MM.1S (cell line): ENCODE measurements around the gene B4GALT3.

ENCODE experiments used
- DNase-seq: peaks from one replicate; pipeline ENCODE4 v3.0.0-alpha.2; 2015
- H2AFZ ChIP-seq: fragments of 300-600 bp; sonication (generic); 2 replicates; pipeline ENCODE4 v1.6.0; 2016; ENCODE audit warnings: antibody characterized with exemption, low read length
- H3F3A ChIP-seq: fragments of 300-600 bp; sonication (generic); 2 replicates; pipeline ENCODE4 v1.6.1; 2016; ENCODE audit warnings: mild to moderate bottlenecking, antibody characterized with exemption, low read length, moderate library complexity, mixed read lengths; ENCODE audit not compliant: insufficient read depth
- H3K27ac ChIP-seq: fragments of 300-600 bp; sonication (generic); 2 replicates; pipeline ENCODE4 v1.5.1; 2016; ENCODE audit warnings: mild to moderate bottlenecking, low read length
- H3K27me3 ChIP-seq: fragments of 300-600 bp; sonication (generic); replicated peaks from 2 replicates; pipeline ENCODE4 v1.6.0; 2016; ENCODE audit warnings: low read length; ENCODE audit not compliant: insufficient read depth
- H3K36me3 ChIP-seq: fragments of 300-600 bp; sonication (generic); replicated peaks from 2 replicates; pipeline ENCODE4 v1.6.1; 2016; ENCODE audit warnings: mild to moderate bottlenecking, low read length, mixed read lengths; ENCODE audit not compliant: insufficient read depth
- H3K4me1 ChIP-seq: fragments of 300-600 bp; sonication (generic); 2 replicates; pipeline ENCODE4 v1.6.1; 2016; ENCODE audit warnings: low read length, mixed read lengths
- H3K4me2 ChIP-seq: fragments of 300-600 bp; sonication (generic); 2 replicates; pipeline ENCODE4 v1.6.0; 2016; ENCODE audit warnings: low read depth, low read length
- H3K4me3 ChIP-seq: fragments of 300-600 bp; sonication (generic); 2 replicates; pipeline ENCODE4 v1.5.1; 2016; ENCODE audit warnings: low read length, mixed read lengths
- H3K79me2 ChIP-seq: fragments of 300-600 bp; sonication (generic); 2 replicates; pipeline ENCODE4 v1.6.1; 2016; ENCODE audit warnings: mixed run types, low read length, mixed read lengths
- H3K9ac ChIP-seq: fragments of 300-600 bp; sonication (generic); 2 replicates; pipeline ENCODE4 v1.6.1; 2016; ENCODE audit warnings: low read length, mixed read lengths
- H3K9me2 ChIP-seq: fragments of 300-600 bp; sonication (generic); replicated peaks from 2 replicates; pipeline ENCODE4 v1.6.1; 2016; ENCODE audit warnings: mild to moderate bottlenecking, low read length, mixed read lengths; ENCODE audit not compliant: insufficient read depth
- H3K9me3 ChIP-seq: fragments of 300-600 bp; sonication (generic); replicated peaks from 2 replicates; pipeline ENCODE4 v1.6.1; 2016; ENCODE audit warnings: mild to moderate bottlenecking, low read length, mixed read lengths; ENCODE audit not compliant: insufficient read depth
- H4K20me1 ChIP-seq: fragments of 300-600 bp; sonication (generic); 2 replicates; pipeline ENCODE4 v1.6.1; 2016; ENCODE audit warnings: mild to moderate bottlenecking, low read length, moderate library complexity, mixed read lengths; ENCODE audit not compliant: insufficient read depth
- EZH2 ChIP-seq: fragments of 300-600 bp; sonication (generic); optimal IDR thresholded peaks from 2 replicates; pipeline ENCODE3; 2017; ENCODE audit warnings: low read depth, mild to moderate bottlenecking, antibody characterized with exemption, low read length, mixed read lengths
- EZH2phosphoT487 ChIP-seq: fragments of 300-600 bp; sonication (generic); IDR thresholded peaks from 2 replicates; pipeline ENCODE4 v1.6.1; 2018; ENCODE audit warnings: antibody characterized with exemption, low read length
- TF ChIP-seq, protein P1 (sequence below): fragments of 300-600 bp; sonication (generic); IDR thresholded peaks from 2 replicates; pipeline ENCODE4 v1.5.1; 2016; ENCODE audit warnings: antibody characterized with exemption, low read length, mixed read lengths

Gene B4GALT3

DNA sequence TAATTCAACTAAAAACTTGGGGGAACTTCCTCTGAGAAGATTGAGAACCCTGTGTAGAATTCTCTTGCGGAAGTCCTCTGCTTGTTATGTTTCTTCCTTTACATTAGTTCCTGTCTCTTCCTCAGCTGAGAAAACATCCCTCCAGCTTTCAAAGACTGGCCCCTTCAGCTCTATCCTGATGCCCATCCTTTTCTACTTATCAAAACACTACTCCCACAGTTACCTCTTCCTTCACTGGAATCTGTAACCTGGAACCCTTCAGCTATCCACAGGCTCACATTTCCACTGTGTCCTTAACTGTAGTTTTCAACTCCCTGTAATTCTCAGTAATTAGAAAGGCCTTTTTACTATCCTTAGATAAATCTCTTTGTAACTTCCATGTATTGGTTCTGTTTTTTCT lies 38.9 kb downstream of the B4GALT3 start:
- Histone ChIP-seq H4K20me1 (no peaks in the 10 kb centered on the region), H3K9me3 (no peaks in the 10 kb centered on the region), H3K4me1 (no peaks in the 10 kb centered on the region), H3K36me3 (no peaks in the 10 kb centered on the region), H3K79me2 (peaks cover 29% of the 10 kb centered on the region), H2AFZ (no peak overlapping the region), H3F3A (peaks cover 13% of the 10 kb centered on the region; the same call in 1 of the 2 replicates), H3K4me2 (no peak overlapping the region), H3K27me3 (no peaks in the 10 kb centered on the region), H3K27ac (no peak overlapping the region), H3K9ac (no peak overlapping the region), H3K9me2 (no peaks in the 10 kb centered on the region), H3K4me3 (no peak overlapping the region)
- DNase-seq = no peak
- TF ChIP-seq EZH2phosphoT487 = no peak

DNA sequence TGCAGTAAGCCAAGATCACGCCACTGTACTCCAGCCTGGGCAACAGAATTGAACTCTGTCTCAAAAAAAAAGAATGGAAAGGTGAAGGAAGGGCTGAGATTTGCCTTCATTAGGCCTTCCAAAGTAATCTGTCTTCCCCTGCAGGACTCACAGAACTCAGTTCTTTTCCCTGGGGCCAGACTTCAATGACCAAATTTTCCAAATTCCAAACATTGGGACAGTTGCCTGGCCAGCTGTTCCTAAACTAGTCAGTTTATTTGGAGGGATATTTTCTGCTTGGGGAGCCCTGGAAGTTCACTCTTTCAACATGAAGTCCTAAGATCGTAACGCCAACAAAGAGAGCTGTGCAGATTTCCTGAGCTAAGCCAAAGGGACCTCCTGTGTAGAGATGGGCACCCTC lies 39.4 kb downstream of the B4GALT3 start:
- Histone ChIP-seq H3F3A (peaks cover 15% of the 10 kb centered on the region; the same call in 1 of the 2 replicates), H3K79me2 (peaks cover 34% of the 10 kb centered on the region)
- no peak for DNase-seq

DNA sequence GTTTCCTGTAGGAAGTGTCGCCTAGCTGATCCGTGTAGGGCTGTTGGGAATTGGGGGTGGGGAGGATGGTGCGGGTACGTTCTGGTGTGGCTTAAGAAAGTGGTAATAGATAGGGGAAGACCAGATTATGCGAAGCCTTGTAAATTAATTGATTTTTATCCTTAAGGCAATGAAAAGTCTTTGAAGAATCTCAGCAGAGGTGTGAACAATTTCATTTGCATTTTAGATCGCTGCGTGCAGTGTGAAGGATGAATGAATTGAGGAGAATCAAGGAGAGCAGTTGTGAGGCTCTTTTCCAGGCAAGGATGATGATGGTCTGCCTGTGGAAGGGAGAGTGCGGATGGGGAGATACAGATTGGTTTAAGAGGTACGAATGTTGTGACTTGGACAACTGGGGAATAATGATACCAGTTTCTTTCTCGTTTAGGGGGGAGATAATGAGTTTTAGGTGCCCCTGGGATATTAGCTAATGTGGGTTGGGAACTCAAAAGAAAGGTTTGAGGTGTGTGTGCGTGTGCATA lies 44.0 kb downstream of the B4GALT3 start:
- Histone ChIP-seq H3K4me3 (peak overlapping the region; percentile 88), H3K9me3 (no peaks in the 10 kb centered on the region), H2AFZ (peak overlapping the region; percentile 90), H3K27ac (peak overlapping the region; percentile 52; the same call in 1 of the 2 replicates), H3F3A (peaks cover 33% of the 10 kb centered on the region), H3K4me2 (peak overlapping the region; percentile 95), H3K79me2 (peaks cover 75% of the 10 kb centered on the region), H3K27me3 (no peaks in the 10 kb centered on the region), H3K9me2 (no peaks in the 10 kb centered on the region), H3K36me3 (no peaks in the 10 kb centered on the region), H4K20me1 (no peaks in the 10 kb centered on the region), H3K9ac (peak overlapping the region; percentile 81), H3K4me1 (peaks cover 9% of the 10 kb centered on the region; the same call in 1 of the 2 replicates)
- TF ChIP-seq EZH2phosphoT487 (no peak), EZH2 (no peak)
- TF ChIP-seq, protein P1, sequence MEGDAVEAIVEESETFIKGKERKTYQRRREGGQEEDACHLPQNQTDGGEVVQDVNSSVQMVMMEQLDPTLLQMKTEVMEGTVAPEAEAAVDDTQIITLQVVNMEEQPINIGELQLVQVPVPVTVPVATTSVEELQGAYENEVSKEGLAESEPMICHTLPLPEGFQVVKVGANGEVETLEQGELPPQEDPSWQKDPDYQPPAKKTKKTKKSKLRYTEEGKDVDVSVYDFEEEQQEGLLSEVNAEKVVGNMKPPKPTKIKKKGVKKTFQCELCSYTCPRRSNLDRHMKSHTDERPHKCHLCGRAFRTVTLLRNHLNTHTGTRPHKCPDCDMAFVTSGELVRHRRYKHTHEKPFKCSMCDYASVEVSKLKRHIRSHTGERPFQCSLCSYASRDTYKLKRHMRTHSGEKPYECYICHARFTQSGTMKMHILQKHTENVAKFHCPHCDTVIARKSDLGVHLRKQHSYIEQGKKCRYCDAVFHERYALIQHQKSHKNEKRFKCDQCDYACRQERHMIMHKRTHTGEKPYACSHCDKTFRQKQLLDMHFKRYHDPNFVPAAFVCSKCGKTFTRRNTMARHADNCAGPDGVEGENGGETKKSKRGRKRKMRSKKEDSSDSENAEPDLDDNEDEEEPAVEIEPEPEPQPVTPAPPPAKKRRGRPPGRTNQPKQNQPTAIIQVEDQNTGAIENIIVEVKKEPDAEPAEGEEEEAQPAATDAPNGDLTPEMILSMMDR = no peak
- no peak for DNase-seq

More for the DNA sequence above, 39.4 kb downstream of the B4GALT3 start:
- Histone ChIP-seq H3K9me3 (no peaks in the 10 kb centered on the region), H3K4me2 (no peak overlapping the region), H3K36me3 (no peaks in the 10 kb centered on the region), H3K9ac (no peak overlapping the region), H3K4me1 (no peaks in the 10 kb centered on the region), H3K4me3 (no peak overlapping the region), H2AFZ (no peak overlapping the region), H3K9me2 (no peaks in the 10 kb centered on the region), H4K20me1 (no peaks in the 10 kb centered on the region), H3K27ac (no peak overlapping the region), H3K27me3 (no peaks in the 10 kb centered on the region)
- TF ChIP-seq, protein P1 = no peak
- TF ChIP-seq EZH2phosphoT487 = no peak
- no peak for TF ChIP-seq EZH2
